A549 (cell line): Measurements from ENCODE around the gene NAT16.
A peak's percentile ranks its signal among the peaks of the same experiment; 100 is the strongest.

ENCODE experiments used
- CTCF ChIP-seq: fragments of >200 bp; sonication (Bioruptor Twin); formaldehyde crosslinking; IDR thresholded peaks from 3 replicates; pipeline ENCODE4 v1.5.1; 2016
- PHF8 ChIP-seq: fragments of 200-600 bp; sonication (generic); IDR thresholded peaks from 2 replicates; pipeline ENCODE4 v1.6.1; 2016; ENCODE audit warnings: low read depth, mild to moderate bottlenecking, antibody characterized with exemption, moderate library complexity, borderline replicate concordance
- RCOR1 ChIP-seq: fragments of 150-350 bp; IDR thresholded peaks from 2 replicates; pipeline ENCODE4 v1.6.1; 2014; ENCODE audit warnings: antibody characterized with exemption, low read length, low read depth
- SREBF2 ChIP-seq: fragments of 450-650 bp; IDR thresholded peaks from 2 replicates; pipeline ENCODE4 v1.6.1; 2014; ENCODE audit warnings: mild to moderate bottlenecking, moderate library complexity
- ZFP36 ChIP-seq: fragments of 450-650 bp; IDR thresholded peaks from 2 replicates; pipeline ENCODE4 v1.6.1; 2014; ENCODE audit warnings: borderline replicate concordance; ENCODE audit not compliant: partially characterized antibody

GRCh38 chr7:101217388-101218235 is 37.5 kb upstream of the NAT16 start, which contains the start of the genes PLOD3 and ZNHIT1:
- TF ChIP-seq PHF8 = peak; percentile 64
- no peak for TF ChIP-seq RCOR1
- TF ChIP-seq CTCF = no peak; the same call in 1 of the 3 replicates
- no peak for TF ChIP-seq ZFP36
- no peak for TF ChIP-seq SREBF2
